ENCODE results near the gene RNF19B. TPM values are rescaled to one million over a fixed set of nuclear protein-coding genes. Genes with fewer than 3 reads are reported as not detected.
"Not testable (repeated sequence)": the region's sequence is repeated elsewhere in the genome, so short reads cannot be mapped to it uniquely, and the experiment has no call there.

RNF19B gene
- total and polyA plus RNA-seq, 7 experiments from 2014 or later, result 0.58 to 58.1 (median 18.5) TPM

DNA sequence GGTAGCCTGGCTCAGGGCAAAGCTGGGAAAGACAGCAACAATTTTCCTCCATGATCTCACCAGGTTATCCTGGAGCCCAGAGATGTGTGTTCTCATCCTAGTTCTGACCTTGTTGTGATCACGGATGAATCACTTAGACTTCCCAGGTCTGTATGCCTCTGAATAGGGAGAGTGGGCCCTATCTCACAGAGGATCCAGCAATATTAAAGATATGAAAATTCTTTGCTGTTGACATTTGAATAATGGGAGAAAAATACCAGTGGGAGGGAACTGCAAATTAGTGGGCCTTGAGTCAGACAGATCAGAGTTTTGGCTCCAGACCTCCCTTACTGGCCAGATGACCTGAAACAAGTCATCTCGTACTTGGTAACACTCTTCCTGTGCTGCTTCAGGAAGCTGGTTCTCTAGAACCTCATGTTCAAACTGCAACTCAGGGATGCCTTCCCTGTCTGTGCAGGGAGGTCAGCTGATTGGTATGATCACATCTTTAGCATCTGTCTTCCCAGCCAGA, 32.8 kb upstream of the RNF19B start:
- H3K27me3 Mint-ChIP-seq, result no peaks in the 10 kb centered on the region
- H3K4me3 Mint-ChIP-seq, result no peak overlapping the region
- Histone ChIP-seq H3K9me3 (ENCODE audit: control insufficient read depth in 2 of 3, low read length in 3 of 3) (no peaks in the 10 kb centered on the region), H3K27me3 (ENCODE audit: control insufficient read depth in 2 of 2, insufficient read depth in 2 of 2, low read length in 2 of 2) (no peaks in the 10 kb centered on the region), H3K4me3 (ENCODE audit: low read length) (no peak overlapping the region), H3K27ac (ENCODE audit: low read depth, low read length) (no peak overlapping the region), H3K36me3 (ENCODE audit: control insufficient read depth in 2 of 3, insufficient read depth in 3 of 3, low read length in 3 of 3) (no peaks in the 10 kb centered on the region), H3K4me1 (ENCODE audit: control insufficient read depth in 2 of 2, insufficient read depth in 2 of 2, low read length in 2 of 2) (peaks cover 0 to 7% of the 10 kb centered on the region in 2 donors)
- H3K9me3 Mint-ChIP-seq, result no peaks in the 10 kb centered on the region
- ATAC-seq (peak; percentile 10), DNase-seq (no peak)
- peak overlapping the region in 5 of 9 donors; percentile 30 to 87 (median 79) for H3K27ac Mint-ChIP-seq
- ChIA-PET POLR2A (interaction anchor here (0.7 to 1.8 kb wide), 3 partner anchors 21 to 47 kb away, joined by 3 to 7 read pairs (median 4); no protein-coding TSS in a partner anchor), CTCF (interaction anchor here (0.8 kb wide), 1 partner anchor 64 kb away, joined by 4 read pairs; no protein-coding TSS in a partner anchor)
- intact Hi-C loops (cut with micrococcal nuclease), result no loop called here
- peaks cover 0 to 5% (median 0%) of the 10 kb centered on the region in 5 donors for H3K36me3 Mint-ChIP-seq
- peaks cover 18 to 55% (median 19%) of the 10 kb centered on the region in 7 donors for H3K4me1 Mint-ChIP-seq

DNA sequence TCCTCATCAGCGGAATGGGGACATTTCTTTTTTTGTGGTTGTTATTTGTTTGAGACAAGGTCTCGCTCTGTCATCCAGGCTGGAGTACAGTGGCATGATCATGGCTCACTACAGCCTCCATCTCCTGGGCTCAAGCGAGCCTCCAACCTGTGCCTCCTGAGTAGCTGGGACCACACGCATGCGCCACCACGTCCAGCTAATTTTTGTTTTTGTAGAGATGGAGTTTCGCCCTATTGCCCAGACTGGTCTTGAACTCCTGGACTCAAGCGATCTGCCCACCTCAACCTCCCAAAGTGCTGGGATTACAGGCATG, 28.7 kb upstream of the RNF19B start:
- H3K9me3 ChIP-seq (ENCODE audit: control insufficient read depth in 2 of 3, low read length in 3 of 3); H3K9me3 Mint-ChIP-seq; CTCF ChIA-PET; H3K27ac ChIP-seq (ENCODE audit: low read depth, low read length); H3K4me3 Mint-ChIP-seq; ATAC-seq; H3K27me3 ChIP-seq (ENCODE audit: control insufficient read depth in 2 of 2, insufficient read depth in 2 of 2, low read length in 2 of 2); intact Hi-C loops (cut with micrococcal nuclease); DNase-seq; H3K4me3 ChIP-seq (ENCODE audit: low read length); H3K4me1 ChIP-seq (ENCODE audit: control insufficient read depth in 2 of 2, insufficient read depth in 2 of 2, low read length in 2 of 2); H3K27me3 Mint-ChIP-seq; H3K36me3 ChIP-seq (ENCODE audit: control insufficient read depth in 2 of 3, insufficient read depth in 3 of 3, low read length in 3 of 3): not testable (repeated sequence)
- POLR2A ChIA-PET, result interaction anchor here (1.0 kb wide), 1 partner anchor 12 kb away, joined by 5 read pairs; no protein-coding TSS in a partner anchor
- Mint-ChIP-seq H3K4me1 (peaks cover 11 to 75% (median 13%) of the 10 kb centered on the region in 7 donors), H3K27ac (peak overlapping the region in 2 of 9 donors; percentile 32 to 94), H3K36me3 (peaks cover 0 to 10% (median 0%) of the 10 kb centered on the region in 5 donors)

DNA sequence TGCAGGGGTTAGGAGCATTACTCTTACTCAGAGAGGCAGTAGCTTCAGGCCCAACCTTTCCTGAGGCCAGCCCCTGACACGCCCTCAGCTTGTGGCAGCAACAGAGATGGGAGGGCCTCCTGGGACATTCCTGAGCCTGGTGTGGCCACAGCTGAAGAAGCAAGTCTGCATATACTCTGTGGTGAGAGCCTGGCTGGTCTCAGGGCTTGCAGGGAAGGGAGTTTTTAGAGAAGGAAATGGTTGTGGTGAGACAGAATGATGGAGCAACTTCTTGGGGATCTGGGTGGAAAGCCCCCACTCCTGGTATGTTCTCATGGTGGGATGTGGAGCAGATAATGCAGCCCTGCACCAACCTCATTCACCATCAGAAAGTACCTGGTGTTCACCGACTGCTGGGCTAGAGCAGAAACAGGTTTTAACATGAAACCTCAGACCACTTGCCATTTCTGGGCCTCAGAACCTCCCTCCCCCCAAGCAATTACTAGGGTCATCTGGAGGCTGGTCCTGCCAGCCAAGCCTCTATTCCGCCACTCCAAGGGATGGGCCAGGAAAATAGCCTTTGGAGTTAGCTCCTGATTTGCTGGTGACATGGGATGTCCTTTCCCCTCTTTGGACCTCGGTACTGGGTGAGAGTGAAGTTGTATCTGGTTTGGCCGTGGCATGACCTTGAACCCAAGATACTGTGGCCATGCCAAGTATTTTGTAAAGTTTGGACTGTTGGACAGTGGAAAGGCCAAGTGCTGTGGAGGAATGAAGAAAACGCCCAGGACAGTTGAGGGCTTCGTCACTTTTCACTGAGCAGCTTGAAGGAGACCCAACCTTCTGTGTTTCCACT, 28.1 kb upstream of the RNF19B start:
- Histone ChIP-seq H3K27ac (ENCODE audit: low read depth, low read length) (no peak overlapping the region), H3K27me3 (ENCODE audit: control insufficient read depth in 2 of 2, insufficient read depth in 2 of 2, low read length in 2 of 2) (no peaks in the 10 kb centered on the region), H3K9me3 (ENCODE audit: control insufficient read depth in 2 of 3, low read length in 3 of 3) (no peaks in the 10 kb centered on the region), H3K36me3 (ENCODE audit: control insufficient read depth in 2 of 3, insufficient read depth in 3 of 3, low read length in 3 of 3) (no peaks in the 10 kb centered on the region), H3K4me3 (ENCODE audit: low read length) (no peak overlapping the region), H3K4me1 (ENCODE audit: control insufficient read depth in 2 of 2, insufficient read depth in 2 of 2, low read length in 2 of 2) (peaks cover 0 to 3% of the 10 kb centered on the region in 2 donors)
- ChIA-PET CTCF (no interaction called here), POLR2A (interaction anchor here (0.6 to 1.9 kb wide), 3 partner anchors 12 to 132 kb away, joined by 3 to 6 read pairs (median 4); no protein-coding TSS in a partner anchor)
- ATAC-seq (peak; percentile 91), DNase-seq (peak in 1 of 9 donors; percentile 77)
- Mint-ChIP-seq H3K9me3 (no peaks in the 10 kb centered on the region), H3K4me1 (peaks cover 5 to 74% (median 7%) of the 10 kb centered on the region in 7 donors), H3K27ac (peak overlapping the region in 6 of 9 donors; percentile 8 to 94 (median 34)), H3K4me3 (peak overlapping the region in 1 of 10 donors; percentile 73), H3K36me3 (peaks cover 0 to 10% (median 0%) of the 10 kb centered on the region in 5 donors), H3K27me3 (no peaks in the 10 kb centered on the region)
- intact Hi-C loops (cut with micrococcal nuclease), result loop anchor here in 1 of 2 donors (1.0 kb wide), 1 partner anchor 28 kb away; the partner anchor contains the start of gene RNF19B

DNA sequence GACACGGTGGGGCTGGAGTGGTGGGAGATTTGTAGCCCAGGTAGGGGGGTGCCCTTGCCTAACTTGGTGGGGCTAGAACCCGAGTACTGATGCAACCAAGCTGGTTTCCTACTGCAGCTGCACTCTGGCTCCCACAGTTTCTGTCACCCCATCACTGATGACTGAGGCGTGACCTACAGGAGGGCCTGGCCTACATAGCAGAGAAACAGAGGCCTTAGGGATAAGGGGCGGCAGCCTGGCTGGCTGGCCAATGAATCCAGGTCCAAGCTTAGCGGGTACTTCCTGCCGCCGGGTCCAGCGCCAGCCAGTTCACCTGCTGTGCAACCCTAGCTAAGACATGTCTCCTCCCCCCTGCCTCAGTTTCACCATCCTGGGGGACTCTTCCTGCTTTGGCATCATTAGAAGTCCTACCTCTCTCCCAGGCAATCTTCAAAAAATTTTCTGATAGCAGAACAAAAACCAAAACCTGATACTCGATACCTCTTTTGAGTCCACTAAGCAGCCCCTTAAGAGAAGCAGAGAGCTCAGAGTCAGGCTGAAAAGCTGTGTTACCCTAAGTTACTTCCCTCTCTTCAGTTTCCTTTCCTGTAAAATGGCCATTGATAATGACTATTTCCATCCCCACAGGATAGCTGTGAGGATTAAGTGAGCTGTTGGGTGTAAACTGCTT, 27.3 kb upstream of the RNF19B start:
- peak overlapping the region in 1 of 10 donors; percentile 73 for H3K4me3 Mint-ChIP-seq
- no peaks in the 10 kb centered on the region for H3K27me3 ChIP-seq (ENCODE audit: control insufficient read depth in 2 of 2, insufficient read depth in 2 of 2, low read length in 2 of 2)
- intact Hi-C loops (cut with micrococcal nuclease), result loop anchor here in 1 of 2 donors (1.0 kb wide), 1 partner anchor 28 kb away; the partner anchor contains the start of gene RNF19B

DNA sequence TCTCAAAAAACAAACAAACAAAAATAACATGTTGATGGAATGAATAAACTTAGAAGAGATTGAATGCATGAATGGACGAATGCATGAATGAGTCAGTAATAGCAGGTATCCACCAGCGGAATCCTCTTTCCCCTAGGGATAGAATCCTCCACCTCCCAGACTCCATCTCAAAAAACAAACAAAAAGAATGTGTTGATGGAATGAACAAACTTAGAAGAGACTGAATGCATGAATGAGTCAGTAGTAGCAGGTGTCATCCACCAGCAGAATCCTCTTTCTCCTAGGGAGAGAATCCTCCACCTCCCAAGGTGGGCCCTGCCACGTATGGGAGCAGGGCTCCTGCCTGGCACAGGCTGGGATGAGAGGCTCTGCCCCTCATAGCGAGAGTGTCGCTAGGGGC, 26.8 kb upstream of the RNF19B start:
- Mint-ChIP-seq H3K9me3 (no peaks in the 10 kb centered on the region), H3K36me3 (peaks cover 0 to 13% (median 0%) of the 10 kb centered on the region in 5 donors), H3K27me3 (no peaks in the 10 kb centered on the region), H3K27ac (peak overlapping the region in 1 of 9 donors; percentile 94), H3K4me1 (peaks cover 0 to 72% (median 4%) of the 10 kb centered on the region in 7 donors), H3K4me3 (peak overlapping the region in 1 of 10 donors; percentile 73)
- H3K4me3 ChIP-seq (ENCODE audit: low read length), result no peak overlapping the region
- intact Hi-C loops (cut with micrococcal nuclease), result no loop called here
- no peak overlapping the region for H3K27ac ChIP-seq (ENCODE audit: low read depth, low read length)
- POLR2A ChIA-PET, result interaction anchor here (1.9 kb wide), 1 partner anchor 10 kb away, joined by 6 read pairs; no protein-coding TSS in a partner anchor
- no peaks in the 10 kb centered on the region for H3K36me3 ChIP-seq (ENCODE audit: control insufficient read depth in 2 of 3, insufficient read depth in 3 of 3, low read length in 3 of 3)
- DNase-seq (no peak), ATAC-seq (no peak)
- CTCF ChIA-PET, result no interaction called here
- no peaks in the 10 kb centered on the region for H3K27me3 ChIP-seq (ENCODE audit: control insufficient read depth in 2 of 2, insufficient read depth in 2 of 2, low read length in 2 of 2)
- H3K4me1 ChIP-seq (ENCODE audit: control insufficient read depth in 2 of 2, insufficient read depth in 2 of 2, low read length in 2 of 2), result no peaks in the 10 kb centered on the region
- no peaks in the 10 kb centered on the region for H3K9me3 ChIP-seq (ENCODE audit: control insufficient read depth in 2 of 3, low read length in 3 of 3)

More for the DNA sequence above, 27.3 kb upstream of the RNF19B start:
- POLR2A ChIA-PET, result interaction anchor here (0.6 to 1.9 kb wide), 3 partner anchors 11 to 133 kb away, joined by 3 to 6 read pairs (median 4); no protein-coding TSS in a partner anchor
- CTCF ChIA-PET, result no interaction called here
- no peak overlapping the region for H3K27ac ChIP-seq (ENCODE audit: low read depth, low read length)
- DNase-seq (no peak), ATAC-seq (no peak)
- H3K4me1 ChIP-seq (ENCODE audit: control insufficient read depth in 2 of 2, insufficient read depth in 2 of 2, low read length in 2 of 2), result no peaks in the 10 kb centered on the region
- H3K9me3 Mint-ChIP-seq, result no peaks in the 10 kb centered on the region
- no peaks in the 10 kb centered on the region for H3K27me3 Mint-ChIP-seq
- H3K27ac Mint-ChIP-seq, result peak overlapping the region in 3 of 9 donors; percentile 19 to 94 (median 31)
- no peaks in the 10 kb centered on the region for H3K36me3 ChIP-seq (ENCODE audit: control insufficient read depth in 2 of 3, insufficient read depth in 3 of 3, low read length in 3 of 3)
- H3K9me3 ChIP-seq (ENCODE audit: control insufficient read depth in 2 of 3, low read length in 3 of 3), result no peaks in the 10 kb centered on the region
- no peak overlapping the region for H3K4me3 ChIP-seq (ENCODE audit: low read length)
- peaks cover 0 to 72% (median 4%) of the 10 kb centered on the region in 7 donors for H3K4me1 Mint-ChIP-seq
- H3K36me3 Mint-ChIP-seq, result peaks cover 0 to 9% (median 0%) of the 10 kb centered on the region in 5 donors

DNA sequence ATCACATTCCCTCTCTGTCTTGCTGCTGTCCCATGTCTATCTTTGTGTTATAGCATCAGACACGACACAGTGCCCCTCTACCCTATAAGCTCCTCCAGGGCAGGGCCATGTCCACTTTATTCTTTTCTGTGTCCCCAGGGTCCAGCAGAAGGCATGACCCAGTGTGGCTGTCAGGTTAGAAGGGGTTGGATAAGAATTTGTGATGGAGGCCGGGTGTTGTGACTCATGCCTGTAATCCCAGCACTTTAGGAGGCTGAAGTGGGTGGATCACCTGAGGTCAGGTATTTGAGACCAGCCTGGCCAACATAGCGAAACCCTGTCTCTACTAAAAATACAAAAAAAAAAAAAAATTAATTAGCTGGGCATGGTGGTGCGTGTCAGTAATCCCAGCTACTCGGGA, 26.3 kb upstream of the RNF19B start:
- ATAC-seq (no peak), DNase-seq (no peak)
- H3K27me3 ChIP-seq (ENCODE audit: control insufficient read depth in 2 of 2, insufficient read depth in 2 of 2, low read length in 2 of 2), result no peaks in the 10 kb centered on the region
- peak overlapping the region in 1 of 9 donors; percentile 94 for H3K27ac Mint-ChIP-seq
- no peaks in the 10 kb centered on the region for H3K4me1 ChIP-seq (ENCODE audit: control insufficient read depth in 2 of 2, insufficient read depth in 2 of 2, low read length in 2 of 2)
- ChIA-PET POLR2A (interaction anchor here (1.9 kb wide), 1 partner anchor 10 kb away, joined by 6 read pairs; no protein-coding TSS in a partner anchor), CTCF (interaction anchor here (0.7 kb wide), 1 partner anchor 543 kb away, joined by 3 read pairs; no protein-coding TSS in a partner anchor)
- H3K36me3 Mint-ChIP-seq, result peaks cover 0 to 13% (median 0%) of the 10 kb centered on the region in 5 donors
- no peaks in the 10 kb centered on the region for H3K27me3 Mint-ChIP-seq
- no peaks in the 10 kb centered on the region for H3K9me3 ChIP-seq (ENCODE audit: control insufficient read depth in 2 of 3, low read length in 3 of 3)
- H3K27ac ChIP-seq (ENCODE audit: low read depth, low read length), result no peak overlapping the region
- intact Hi-C loops (cut with micrococcal nuclease), result no loop called here
- no peak overlapping the region for H3K4me3 ChIP-seq (ENCODE audit: low read length)
- H3K4me1 Mint-ChIP-seq, result peaks cover 0 to 75% (median 4%) of the 10 kb centered on the region in 7 donors
- no peaks in the 10 kb centered on the region for H3K36me3 ChIP-seq (ENCODE audit: control insufficient read depth in 2 of 3, insufficient read depth in 3 of 3, low read length in 3 of 3)
- H3K4me3 Mint-ChIP-seq, result peak overlapping the region in 1 of 10 donors; percentile 73
- H3K9me3 Mint-ChIP-seq, result no peaks in the 10 kb centered on the region

Measured in naive thymus-derived CD4-positive, alpha-beta T cell (primary cell).